Cardiac fibroblast (primary cell): Measurements from ENCODE around the gene SLC22A15.

ENCODE experiments used
- DNase-seq, 2 donors: peaks; one replicate each; pipeline versions ENCODE4 v3.0.0 to v3.0.0-alpha.2; 2010; ENCODE audit warnings: low read depth in 2 of 2
- H3K4me3 ChIP-seq, 2 donors: replicated peaks in 1 of 2; 1 replicate in 1 of 2; 2 replicates in 1 of 2; pipeline ENCODE4 v1.5.1; 2011; ENCODE audit warnings: low read depth in 2 of 2, low read length in 2 of 2, mild to moderate bottlenecking in 2 of 2, moderate library complexity in 1 of 2
- CTCF ChIP-seq: IDR thresholded peaks from one replicate; pipeline ENCODE4 v1.5.1; 2011; ENCODE audit warnings: low read depth, mild to moderate bottlenecking, low read length, inconsistent platforms

SLC22A15 gene

GRCh38 chr1:116064616-116065015 lies 88.3 kb downstream of the SLC22A15 start:
- H3K4me3 ChIP-seq = no peak overlapping the region
- peak; percentile 44 to 66 for DNase-seq
- no peak for TF ChIP-seq CTCF

GRCh38 chr1:116066868-116067565 lies 90.7 kb downstream of the SLC22A15 start:
- DNase-seq = peak; percentile 63 to 84
- no peak for TF ChIP-seq CTCF
- H3K4me3 ChIP-seq = no peak overlapping the region

- no peak for TF ChIP-seq CTCF
- DNase-seq = peak; percentile 75 to 88
Observed at GRCh38 chr1:116067566-116067890, 91.2 kb downstream of the SLC22A15 start.

GRCh38 chr1:116075575-116075974 lies 99.3 kb downstream of the SLC22A15 start:
- H3K4me3 ChIP-seq = no peak overlapping the region
- DNase-seq = no peak
- no peak for TF ChIP-seq CTCF

More at GRCh38 chr1:116067566-116067890, 91.2 kb downstream of the SLC22A15 start:
- no peak overlapping the region for H3K4me3 ChIP-seq

GRCh38 chr1:116075990-116076389 lies 99.7 kb downstream of the SLC22A15 start:
- peak in 1 of 2 donors; percentile 15 for DNase-seq
- H3K4me3 ChIP-seq = no peak overlapping the region
- TF ChIP-seq CTCF = no peak

GRCh38 chr1:116076831-116077230 lies 100.5 kb downstream of the SLC22A15 start:
- DNase-seq = peak in 1 of 2 donors; percentile 7
- no peak for TF ChIP-seq CTCF
- H3K4me3 ChIP-seq = no peak overlapping the region
